ENCODE measurements around the gene PPP2R3B.

- TF ChIP-seq CTCF (IDR thresholded peaks at IDR 0.05), result no peak
- TF ChIP-seq POLR2AphosphoS5 (IDR thresholded peaks at IDR 0.05), result no peak
Observed at GRCh38 chrX:358651-359143, 28.0 kb downstream of the PPP2R3B start.
